HG02588 (cell line): ENCODE results near the gene NTN1.

Experiments
- ATAC-seq: cut with Tn5 transposase; IDR thresholded peaks from one replicate; pipeline ENCODE4 v1.9.1; 2021; ENCODE audit warnings: mild to moderate bottlenecking, moderate library complexity; ENCODE audit not compliant: unreplicated experiment

NTN1 gene

GRCh38 chr17:9035249-9035648, 13.9 kb downstream of the NTN1 start:
- ATAC-seq, result no peak

DNA sequence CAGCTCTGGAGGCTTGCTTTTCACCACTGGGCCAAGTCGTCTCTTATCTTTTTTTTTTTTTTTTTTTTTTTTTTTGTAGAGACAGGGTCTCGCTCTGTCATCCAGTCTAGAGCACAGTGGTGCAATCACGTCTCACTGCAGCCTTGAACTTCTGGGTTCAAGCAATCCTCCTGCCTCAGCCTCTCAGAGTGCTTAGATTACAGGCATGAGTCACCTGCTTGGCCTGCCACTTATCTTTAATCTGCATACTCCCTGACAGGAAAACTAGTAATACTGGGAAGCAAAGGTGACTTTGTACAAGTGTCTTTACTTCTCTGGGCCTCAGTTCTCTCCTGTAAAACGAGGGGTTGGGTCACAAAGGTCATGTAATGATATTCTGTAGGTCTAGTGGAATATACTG, 15.0 kb downstream of the NTN1 start:
- ATAC-seq, result no peak

- no peak for ATAC-seq
Observed at GRCh38 chr17:9037736-9038135, 16.4 kb downstream of the NTN1 start.

GRCh38 chr17:9038380-9038779, 17.1 kb downstream of the NTN1 start:
- ATAC-seq, result no peak

- no peak for ATAC-seq
Observed at GRCh38 chr17:9044772-9045463, 23.6 kb downstream of the NTN1 start.

- no peak for ATAC-seq
Observed at GRCh38 chr17:9050801-9051401, 29.6 kb downstream of the NTN1 start.

GRCh38 chr17:9051561-9051960, 30.3 kb downstream of the NTN1 start:
- no peak for ATAC-seq

GRCh38 chr17:9052921-9053320, 31.6 kb downstream of the NTN1 start:
- ATAC-seq, result no peak

GRCh38 chr17:9053406-9053805, 32.1 kb downstream of the NTN1 start:
- no peak for ATAC-seq

GRCh38 chr17:9054126-9054975, 33.0 kb downstream of the NTN1 start:
- ATAC-seq, result no peak

GRCh38 chr17:9055281-9055680, 34.0 kb downstream of the NTN1 start:
- no peak for ATAC-seq

- ATAC-seq, result no peak
Observed at GRCh38 chr17:9056566-9056965, 35.3 kb downstream of the NTN1 start.

GRCh38 chr17:9057310-9057709, 36.0 kb downstream of the NTN1 start:
- ATAC-seq, result no peak

GRCh38 chr17:9062399-9062902, 41.1 kb downstream of the NTN1 start:
- no peak for ATAC-seq

DNA sequence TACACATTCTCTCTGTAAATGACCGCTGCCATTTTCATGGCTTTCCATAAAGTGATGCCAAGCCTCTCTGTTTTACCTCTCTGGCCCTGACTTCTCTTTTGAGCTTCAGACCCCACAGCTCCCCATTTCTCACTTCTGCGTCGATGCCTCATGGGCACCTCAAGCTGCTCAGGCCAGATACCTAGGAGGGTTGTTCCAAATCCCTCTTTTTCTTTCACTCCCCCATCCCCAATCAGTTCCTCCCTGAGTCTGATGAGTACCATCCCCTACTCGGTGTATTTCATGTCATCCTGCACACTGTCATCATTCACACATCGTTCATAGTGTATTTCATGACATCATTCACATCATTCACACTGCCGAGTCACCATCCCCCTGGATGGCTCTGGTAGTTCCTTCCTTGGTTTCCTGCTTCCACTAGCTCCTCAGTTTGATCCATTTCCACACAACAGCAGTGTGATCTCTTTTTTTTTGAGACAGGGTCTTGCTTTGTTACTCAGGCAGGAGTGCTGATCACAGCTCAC, 43.1 kb downstream of the NTN1 start:
- ATAC-seq, result no peak

DNA sequence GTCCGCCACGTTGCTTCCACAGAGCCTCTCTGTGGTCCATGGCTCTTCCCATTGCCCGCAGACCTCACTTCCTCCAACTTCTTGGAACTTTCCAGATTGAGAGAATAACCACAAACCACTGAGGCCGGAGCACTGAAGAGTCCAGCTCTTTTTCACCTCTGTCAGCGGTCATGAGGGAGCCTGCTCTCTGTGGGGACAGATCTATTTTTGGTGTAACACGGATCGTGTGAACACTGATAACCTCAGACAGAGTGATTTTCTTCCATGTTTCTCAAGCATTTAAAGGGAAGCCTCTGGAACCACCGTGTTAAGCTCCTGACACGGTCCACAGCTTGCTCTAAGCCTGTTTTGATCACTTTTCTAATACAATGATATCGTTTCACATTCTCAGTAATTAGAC, 49.7 kb downstream of the NTN1 start:
- no peak for ATAC-seq

GRCh38 chr17:9071811-9072498, 50.6 kb downstream of the NTN1 start:
- no peak for ATAC-seq

DNA sequence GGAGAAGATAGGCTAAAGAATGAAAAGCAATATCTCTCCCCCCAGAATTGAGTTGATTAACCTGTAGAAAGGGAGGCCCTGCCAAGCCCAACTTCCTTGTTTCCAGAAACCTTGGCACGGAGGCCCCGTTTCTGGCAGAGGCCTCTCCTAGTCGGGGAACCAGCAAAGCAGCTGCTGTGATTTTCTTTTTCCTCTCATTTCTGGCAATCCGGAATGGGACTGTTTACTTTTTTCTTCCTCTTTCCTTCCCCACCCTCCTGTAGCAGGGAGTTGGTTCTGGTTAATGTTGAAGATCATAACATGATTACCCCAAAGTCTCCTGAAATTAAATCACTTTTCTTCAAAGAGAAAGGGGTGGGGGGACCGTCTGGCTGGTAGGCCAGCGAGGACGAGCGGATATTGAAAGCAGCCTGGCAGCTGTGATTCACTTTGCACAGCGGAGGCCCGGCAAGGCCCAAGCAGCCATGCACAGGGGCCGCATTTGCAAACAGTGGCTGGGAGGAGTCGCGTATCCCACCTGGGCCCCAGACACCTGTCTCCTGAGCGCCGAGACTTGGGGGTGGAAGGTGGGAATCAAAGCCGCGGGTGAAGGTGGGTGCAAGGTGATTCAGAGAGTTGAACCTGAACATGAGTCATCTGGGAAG, 51.5 kb downstream of the NTN1 start:
- no peak for ATAC-seq

- ATAC-seq, result no peak
Observed at GRCh38 chr17:9074131-9074530, 52.8 kb downstream of the NTN1 start.

- ATAC-seq, result no peak
Observed at GRCh38 chr17:9079461-9080103, 58.3 kb downstream of the NTN1 start.
